ENCODE results near the gene SASH1. TPM values are rescaled to one million over a fixed set of nuclear protein-coding genes. Genes with fewer than 3 reads are reported as not detected.

Gene SASH1
- total RNA-seq, 1 experiment from 2014 or later: 27.4 TPM

DNA sequence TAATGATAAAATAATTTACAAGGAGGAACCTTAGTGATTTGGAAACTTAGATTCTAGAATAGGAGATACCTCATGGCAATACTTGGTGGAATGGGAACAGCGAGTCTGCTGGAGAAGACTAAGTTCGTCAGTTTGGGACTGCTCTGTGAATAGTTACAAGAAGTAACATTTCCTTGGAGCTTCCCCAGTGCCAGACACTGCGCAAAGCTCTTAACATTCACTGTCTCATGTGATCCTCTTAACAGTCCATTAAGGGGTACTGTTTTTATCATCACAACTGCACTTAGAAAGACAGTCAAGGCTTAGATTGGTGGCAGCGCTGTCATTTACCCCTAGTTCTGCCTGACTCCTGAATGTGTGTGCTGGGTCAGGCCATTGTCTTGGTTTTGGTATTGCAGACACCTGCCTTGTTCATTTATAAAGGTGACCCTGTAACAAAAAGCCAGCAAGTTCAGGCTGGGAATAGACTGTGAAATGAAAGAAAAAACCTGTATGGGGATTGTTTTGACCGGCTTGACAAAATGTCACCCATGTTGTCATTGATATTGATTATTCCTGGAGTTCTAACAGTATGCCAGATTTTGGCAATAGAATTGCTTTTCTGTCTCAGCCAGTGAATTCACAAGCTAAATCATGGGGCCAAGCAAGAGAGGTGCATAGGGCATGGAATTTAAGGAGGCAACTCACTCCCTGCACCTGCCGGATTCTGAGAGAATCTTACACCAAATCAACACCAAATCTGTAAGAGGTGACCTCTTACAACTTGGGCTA is 118.4 kb downstream of the SASH1 start (continued):
- TF ChIP-seq, protein P1, sequence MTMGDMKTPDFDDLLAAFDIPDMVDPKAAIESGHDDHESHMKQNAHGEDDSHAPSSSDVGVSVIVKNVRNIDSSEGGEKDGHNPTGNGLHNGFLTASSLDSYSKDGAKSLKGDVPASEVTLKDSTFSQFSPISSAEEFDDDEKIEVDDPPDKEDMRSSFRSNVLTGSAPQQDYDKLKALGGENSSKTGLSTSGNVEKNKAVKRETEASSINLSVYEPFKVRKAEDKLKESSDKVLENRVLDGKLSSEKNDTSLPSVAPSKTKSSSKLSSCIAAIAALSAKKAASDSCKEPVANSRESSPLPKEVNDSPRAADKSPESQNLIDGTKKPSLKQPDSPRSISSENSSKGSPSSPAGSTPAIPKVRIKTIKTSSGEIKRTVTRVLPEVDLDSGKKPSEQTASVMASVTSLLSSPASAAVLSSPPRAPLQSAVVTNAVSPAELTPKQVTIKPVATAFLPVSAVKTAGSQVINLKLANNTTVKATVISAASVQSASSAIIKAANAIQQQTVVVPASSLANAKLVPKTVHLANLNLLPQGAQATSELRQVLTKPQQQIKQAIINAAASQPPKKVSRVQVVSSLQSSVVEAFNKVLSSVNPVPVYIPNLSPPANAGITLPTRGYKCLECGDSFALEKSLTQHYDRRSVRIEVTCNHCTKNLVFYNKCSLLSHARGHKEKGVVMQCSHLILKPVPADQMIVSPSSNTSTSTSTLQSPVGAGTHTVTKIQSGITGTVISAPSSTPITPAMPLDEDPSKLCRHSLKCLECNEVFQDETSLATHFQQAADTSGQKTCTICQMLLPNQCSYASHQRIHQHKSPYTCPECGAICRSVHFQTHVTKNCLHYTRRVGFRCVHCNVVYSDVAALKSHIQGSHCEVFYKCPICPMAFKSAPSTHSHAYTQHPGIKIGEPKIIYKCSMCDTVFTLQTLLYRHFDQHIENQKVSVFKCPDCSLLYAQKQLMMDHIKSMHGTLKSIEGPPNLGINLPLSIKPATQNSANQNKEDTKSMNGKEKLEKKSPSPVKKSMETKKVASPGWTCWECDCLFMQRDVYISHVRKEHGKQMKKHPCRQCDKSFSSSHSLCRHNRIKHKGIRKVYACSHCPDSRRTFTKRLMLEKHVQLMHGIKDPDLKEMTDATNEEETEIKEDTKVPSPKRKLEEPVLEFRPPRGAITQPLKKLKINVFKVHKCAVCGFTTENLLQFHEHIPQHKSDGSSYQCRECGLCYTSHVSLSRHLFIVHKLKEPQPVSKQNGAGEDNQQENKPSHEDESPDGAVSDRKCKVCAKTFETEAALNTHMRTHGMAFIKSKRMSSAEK (CRISPR knock-in tag; IDR thresholded peaks at IDR 0.05; ENCODE audit: borderline replicate concordance): no peak

- no peaks in the 10 kb centered on the region for H3K27me3 Mint-ChIP-seq (ENCODE audit: low read depth)
- peaks cover 21% of the 10 kb centered on the region for H3K4me1 Mint-ChIP-seq
- ATAC-seq (no peak), DNase-seq (ENCODE audit: low spot score) (no peak)
- no peak overlapping the region for H3K27ac Mint-ChIP-seq
- ChIA-PET CTCF (no interaction called here), POLR2A (no interaction called here)
- no peaks in the 10 kb centered on the region for H3K36me3 Mint-ChIP-seq
- H3K4me3 Mint-ChIP-seq: no peak overlapping the region
- H3K9me3 Mint-ChIP-seq: no peaks in the 10 kb centered on the region
- no peak for TF ChIP-seq ETV6 (CRISPR knock-in tag; IDR thresholded peaks at IDR 0.05)
- TF ChIP-seq, protein P1 (CRISPR knock-in tag; IDR thresholded peaks at IDR 0.05; ENCODE audit: borderline replicate concordance): no peak
- TF ChIP-seq ATF3 (CRISPR knock-in tag; conservative IDR thresholded peaks at IDR 0.05): no peak
These were observed 119.4 kb downstream of the SASH1 start for GRCh38 chr6:148461986-148462577.

DNA sequence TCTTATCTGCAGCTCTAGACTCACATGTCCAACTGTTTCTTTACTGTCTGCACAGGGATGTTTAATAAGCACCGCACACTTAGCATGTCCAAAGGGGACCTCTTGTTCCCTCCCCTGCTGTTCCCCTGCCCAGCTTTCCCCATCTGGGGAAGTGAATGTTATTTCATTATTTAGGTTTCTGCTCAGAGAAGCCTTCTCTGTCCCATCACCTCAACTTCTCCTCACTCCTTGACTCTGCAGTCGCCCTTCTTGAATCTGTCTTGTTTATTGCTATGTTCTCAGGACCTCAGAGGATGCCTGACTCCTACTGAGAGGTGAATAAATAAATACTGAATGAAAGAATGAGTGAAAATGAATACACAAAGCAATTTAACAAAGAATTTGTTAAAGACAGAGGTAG is 121.0 kb downstream of the SASH1 start:
- TF ChIP-seq, protein P2, sequence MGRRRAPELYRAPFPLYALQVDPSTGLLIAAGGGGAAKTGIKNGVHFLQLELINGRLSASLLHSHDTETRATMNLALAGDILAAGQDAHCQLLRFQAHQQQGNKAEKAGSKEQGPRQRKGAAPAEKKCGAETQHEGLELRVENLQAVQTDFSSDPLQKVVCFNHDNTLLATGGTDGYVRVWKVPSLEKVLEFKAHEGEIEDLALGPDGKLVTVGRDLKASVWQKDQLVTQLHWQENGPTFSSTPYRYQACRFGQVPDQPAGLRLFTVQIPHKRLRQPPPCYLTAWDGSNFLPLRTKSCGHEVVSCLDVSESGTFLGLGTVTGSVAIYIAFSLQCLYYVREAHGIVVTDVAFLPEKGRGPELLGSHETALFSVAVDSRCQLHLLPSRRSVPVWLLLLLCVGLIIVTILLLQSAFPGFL (CRISPR knock-in tag; IDR thresholded peaks at IDR 0.05; ENCODE audit: borderline replicate concordance): no peak
- TF ChIP-seq SP1 (CRISPR knock-in tag; conservative IDR thresholded peaks at IDR 0.05) (no peak), STAT6 (CRISPR knock-in tag; conservative IDR thresholded peaks at IDR 0.05; ENCODE audit: low read depth) (no peak), FOXJ3 (CRISPR knock-in tag; IDR thresholded peaks at IDR 0.05; ENCODE audit: borderline replicate concordance) (no peak), TEAD1 (CRISPR knock-in tag; IDR thresholded peaks at IDR 0.05) (no peak), ZNF219 (CRISPR knock-in tag; IDR thresholded peaks at IDR 0.05; ENCODE audit: borderline replicate concordance) (no peak), KAT7 (CRISPR knock-in tag; IDR thresholded peaks at IDR 0.05; ENCODE audit: borderline replicate concordance) (no peak), PRRX2 (CRISPR knock-in tag; IDR thresholded peaks at IDR 0.05) (no peak), ETV6 (CRISPR knock-in tag; IDR thresholded peaks at IDR 0.05) (no peak)
- TF ChIP-seq, protein P3, sequence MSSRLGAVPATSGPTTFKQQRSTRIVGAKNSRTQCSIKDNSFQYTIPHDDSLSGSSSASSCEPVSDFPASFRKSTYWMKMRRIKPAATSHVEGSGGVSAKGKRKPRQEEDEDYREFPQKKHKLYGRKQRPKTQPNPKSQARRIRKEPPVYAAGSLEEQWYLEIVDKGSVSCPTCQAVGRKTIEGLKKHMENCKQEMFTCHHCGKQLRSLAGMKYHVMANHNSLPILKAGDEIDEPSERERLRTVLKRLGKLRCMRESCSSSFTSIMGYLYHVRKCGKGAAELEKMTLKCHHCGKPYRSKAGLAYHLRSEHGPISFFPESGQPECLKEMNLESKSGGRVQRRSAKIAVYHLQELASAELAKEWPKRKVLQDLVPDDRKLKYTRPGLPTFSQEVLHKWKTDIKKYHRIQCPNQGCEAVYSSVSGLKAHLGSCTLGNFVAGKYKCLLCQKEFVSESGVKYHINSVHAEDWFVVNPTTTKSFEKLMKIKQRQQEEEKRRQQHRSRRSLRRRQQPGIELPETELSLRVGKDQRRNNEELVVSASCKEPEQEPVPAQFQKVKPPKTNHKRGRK (CRISPR knock-in tag; IDR thresholded peaks at IDR 0.05; ENCODE audit: borderline replicate concordance): no peak
- Mint-ChIP-seq H3K27ac (no peak overlapping the region), H3K4me1 (peaks cover 21% of the 10 kb centered on the region), H3K9me3 (no peaks in the 10 kb centered on the region), H3K4me3 (no peak overlapping the region), H3K36me3 (no peaks in the 10 kb centered on the region), H3K27me3 (ENCODE audit: low read depth) (no peaks in the 10 kb centered on the region)
- ATAC-seq (no peak), DNase-seq (ENCODE audit: low spot score) (no peak)
- ChIA-PET CTCF (interaction anchor here (0.9 to 1.9 kb wide), 9 partner anchors 11 to 286 kb away, joined by 3 to 11 read pairs (median 5); no protein-coding TSS in a partner anchor), POLR2A (no interaction called here)

Data from WTC11 (cell line).